Stimulated activated CD8-positive, alpha-beta memory T cell treated with anti-CD3 and anti-CD28 coated beads, Interleukin-15, amount 100 ng/mL, for 48 hours (primary cell): ENCODE results near the gene NHS.
"Not testable (repeated sequence)": the region's sequence is repeated elsewhere in the genome, so short reads cannot be mapped to it uniquely, and the experiment has no call there.

Experiments used
- DNase-seq, 2 donors: peaks; one replicate each; pipeline ENCODE4 v3.0.0-alpha.2; 2020; ENCODE audit warnings: low read depth in 2 of 2

Gene NHS

GRCh38 chrX:17549107-17549651 is 174.2 kb downstream of the NHS start:
- no peak for DNase-seq

GRCh38 chrX:17550011-17550410 is 175.0 kb downstream of the NHS start:
- no peak for DNase-seq

- no peak for DNase-seq
Measured at GRCh38 chrX:17552044-17552650, 177.1 kb downstream of the NHS start.

GRCh38 chrX:17553469-17553868 is 178.5 kb downstream of the NHS start:
- DNase-seq = no peak

- no peak for DNase-seq
Measured at GRCh38 chrX:17553961-17554482, 179.0 kb downstream of the NHS start.

- DNase-seq = no peak
Measured at GRCh38 chrX:17554914-17555313, 179.9 kb downstream of the NHS start.

GRCh38 chrX:17555846-17556245 is 180.8 kb downstream of the NHS start:
- no peak for DNase-seq

GRCh38 chrX:17559728-17560379 is 184.9 kb downstream of the NHS start:
- no peak for DNase-seq

GRCh38 chrX:17560385-17560784 is 185.4 kb downstream of the NHS start:
- no peak for DNase-seq

- DNase-seq = no peak
Measured at GRCh38 chrX:17563076-17563475, 188.1 kb downstream of the NHS start.

GRCh38 chrX:17563515-17563914 is 188.5 kb downstream of the NHS start:
- peak in 1 of 2 donors; percentile 31 for DNase-seq

GRCh38 chrX:17564689-17565409 is 189.8 kb downstream of the NHS start:
- no peak for DNase-seq

GRCh38 chrX:17566740-17567139 is 191.7 kb downstream of the NHS start:
- DNase-seq = no peak

GRCh38 chrX:17567187-17567586 is 192.2 kb downstream of the NHS start:
- DNase-seq = no peak

GRCh38 chrX:17567821-17568220 is 192.8 kb downstream of the NHS start:
- DNase-seq = no peak

GRCh38 chrX:17568804-17569203 is 193.8 kb downstream of the NHS start:
- DNase-seq = not testable (repeated sequence)

- no peak for DNase-seq
Measured at GRCh38 chrX:17579026-17579425, 204.0 kb downstream of the NHS start.

- no peak for DNase-seq
Measured at GRCh38 chrX:17580539-17581152, 205.6 kb downstream of the NHS start.

- no peak for DNase-seq
Measured at GRCh38 chrX:17581641-17582040, 206.6 kb downstream of the NHS start.

- DNase-seq = no peak
Measured at GRCh38 chrX:17584248-17584681, 209.3 kb downstream of the NHS start.

- DNase-seq = no peak
Measured at GRCh38 chrX:17585006-17585405, 210.0 kb downstream of the NHS start.

- no peak for DNase-seq
Measured at GRCh38 chrX:17587366-17587765, 212.4 kb downstream of the NHS start.
